Esophagus (tissue), 2 donors: Measurements from ENCODE around the gene MPL. TPM values are rescaled to one million over a fixed set of nuclear protein-coding genes. Genes with fewer than 3 reads are reported as not detected.

Source experiments
- H3K27ac ChIP-seq, 2 donors: one replicate each; pipeline ENCODE4 v1.5.1; 2013; ENCODE audit warnings: low read depth in 2 of 2, mild to moderate bottlenecking in 2 of 2, inconsistent platforms in 1 of 2, low read length in 1 of 2, moderate library complexity in 1 of 2
- H3K27me3 ChIP-seq, 2 donors: one replicate each; pipeline ENCODE4 v1.6.1; 2013; ENCODE audit warnings: low read length in 2 of 2, control low read depth in 1 of 2, mild to moderate bottlenecking in 1 of 2; ENCODE audit not compliant: insufficient read depth in 2 of 2, control insufficient read depth in 1 of 2
- H3K36me3 ChIP-seq, 2 donors: one replicate each; pipeline ENCODE4 v1.6.1; 2013; ENCODE audit warnings: low read length in 1 of 2; ENCODE audit not compliant: control insufficient read depth in 2 of 2, insufficient read depth in 2 of 2
- H3K4me1 ChIP-seq, 2 donors: one replicate each; pipeline ENCODE4 v1.6.1; 2013; ENCODE audit warnings: low read length in 1 of 2; ENCODE audit not compliant: control insufficient read depth in 2 of 2, insufficient read depth in 2 of 2
- H3K4me3 ChIP-seq, 2 donors: one replicate each; pipeline ENCODE4 v1.5.1; 2013; ENCODE audit warnings: low read length in 2 of 2, mild to moderate bottlenecking in 2 of 2, low read depth in 1 of 2, moderate library complexity in 1 of 2
- H3K9me3 ChIP-seq, 2 donors: one replicate each; pipeline ENCODE4 v1.6.1; 2013; ENCODE audit warnings: mild to moderate bottlenecking in 2 of 2, low read depth in 1 of 2, low read length in 1 of 2, moderate library complexity in 1 of 2; ENCODE audit not compliant: control insufficient read depth in 2 of 2, insufficient read depth in 1 of 2
- WGBS, 2 donors: extraction: QIAGEN DNeasy Blood & Tissue Kit; methylation state at CpG; one replicate each; pipeline ENCODE4 v1.1.7; 2013; 5-methylcytosine and 5-hydroxymethylcytosine counted together
- polyA plus RNA-seq, 2 donors: library from polyadenylated mRNA; stranded (reverse); fragments of 200-250 nt; gene quantifications; one replicate each; pipeline ENCODE4 v1.2.3, GENCODE V29; 2013
- donor health status: healthy with polysubstance abuse.
- donor health status: Bipolar disorder and iron deficiency.

Gene MPL
- polyA plus RNA-seq, 2 donors, result 0.06 TPM; not detected in 1

DNA sequence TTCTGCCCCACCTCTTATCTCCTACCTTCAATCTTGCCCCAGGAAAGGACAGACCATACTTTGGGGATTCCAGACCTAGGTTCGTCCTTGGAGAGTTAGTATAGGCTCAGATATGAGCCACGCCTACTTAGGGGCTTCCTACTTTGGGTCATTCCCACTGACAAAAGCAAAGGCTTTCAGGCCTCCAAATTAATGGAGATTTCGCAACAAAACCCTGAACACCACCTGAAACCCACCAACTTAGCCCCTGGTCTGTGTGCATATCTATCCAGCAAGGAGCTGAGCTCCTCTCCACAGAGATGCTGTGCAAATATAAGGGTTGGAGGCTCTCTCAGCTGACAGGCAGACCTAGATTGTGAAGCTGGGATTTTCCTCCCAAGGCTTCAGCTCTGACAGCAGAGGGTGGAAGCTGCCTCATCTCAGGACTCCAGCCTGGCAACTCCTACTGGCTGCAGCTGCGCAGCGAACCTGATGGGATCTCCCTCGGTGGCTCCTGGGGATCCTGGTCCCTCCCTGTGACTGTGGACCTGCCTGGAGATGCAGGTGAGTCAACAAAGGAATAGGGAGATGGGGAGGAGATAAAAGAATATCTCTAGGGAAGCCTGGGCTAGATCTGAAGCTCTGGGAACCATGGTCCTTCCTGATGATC is 2.1 kb downstream of the MPL start:
- Histone ChIP-seq H3K36me3 (no peaks in the 10 kb centered on the region), H3K27ac (no peak overlapping the region)
- WGBS, 2 donors, result 86 to 89% methylated on average over 6 of the region's 6 CpGs

DNA sequence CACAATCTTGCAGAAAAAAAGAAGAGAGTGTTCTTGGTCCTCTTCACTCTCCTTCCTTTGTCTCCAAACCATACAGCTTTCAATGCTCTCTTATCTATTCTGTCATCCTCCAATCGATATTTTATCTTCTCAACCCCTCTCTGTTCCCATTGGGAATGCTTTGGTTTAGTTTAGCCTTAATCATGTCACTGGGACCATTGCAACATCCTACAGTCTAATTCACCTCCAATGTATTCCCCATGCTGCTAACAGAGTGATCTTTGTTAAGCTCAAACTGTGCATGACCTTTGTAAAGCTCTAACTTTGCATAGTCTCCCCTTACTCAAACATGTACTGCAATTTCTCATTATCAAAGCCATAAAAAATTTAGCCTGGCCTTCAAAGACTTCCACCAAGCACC is 2.9 kb downstream of the MPL start:
- 57 to 73% methylated on average over 1 of the region's 1 CpG for WGBS, 2 donors
- Histone ChIP-seq H3K27me3 (no peaks in the 10 kb centered on the region), H3K9me3 (no peaks in the 10 kb centered on the region), H3K27ac (no peak overlapping the region), H3K36me3 (no peaks in the 10 kb centered on the region), H3K4me1 (no peaks in the 10 kb centered on the region), H3K4me3 (no peak overlapping the region)

More for the DNA sequence above, 2.1 kb downstream of the MPL start:
- Histone ChIP-seq H3K9me3 (no peaks in the 10 kb centered on the region), H3K27me3 (no peaks in the 10 kb centered on the region), H3K4me1 (no peaks in the 10 kb centered on the region), H3K4me3 (no peak overlapping the region)

GRCh38 chr1:43344267-43344850 is 6.7 kb downstream of the MPL start:
- Histone ChIP-seq H3K27ac (no peak overlapping the region), H3K4me3 (no peak overlapping the region), H3K4me1 (peaks cover 0 to 3% of the 10 kb centered on the region in 2 donors), H3K9me3 (no peaks in the 10 kb centered on the region), H3K36me3 (no peaks in the 10 kb centered on the region), H3K27me3 (no peaks in the 10 kb centered on the region)
- WGBS, 2 donors, result 67 to 73% methylated on average over 4 of the region's 4 CpGs

DNA sequence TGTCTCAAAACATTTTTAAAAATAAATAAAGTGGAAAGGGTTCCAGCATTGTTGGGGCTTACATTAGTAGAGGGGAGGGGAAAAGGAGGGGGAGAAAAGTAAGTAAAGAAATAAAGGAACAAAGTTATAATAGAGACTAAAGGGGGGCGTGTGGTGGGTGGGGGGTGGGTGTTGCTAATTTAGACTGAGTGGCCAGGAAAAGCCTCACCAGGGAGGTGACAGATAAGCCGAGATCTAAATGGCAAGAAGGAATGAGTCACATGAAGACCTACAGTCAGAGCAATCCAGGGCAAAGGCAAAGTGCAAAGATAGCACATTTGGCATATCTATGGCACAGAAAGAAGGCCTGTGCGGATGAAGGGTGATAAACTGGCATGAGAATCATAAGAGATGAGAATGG is 7.5 kb downstream of the MPL start:
- Histone ChIP-seq H3K27ac (no peak overlapping the region), H3K4me1 (peaks cover 0 to 5% of the 10 kb centered on the region in 2 donors), H3K27me3 (no peaks in the 10 kb centered on the region), H3K9me3 (no peaks in the 10 kb centered on the region), H3K36me3 (no peaks in the 10 kb centered on the region), H3K4me3 (no peak overlapping the region)
- 45 to 66% methylated on average over 3 of the region's 3 CpGs for WGBS, 2 donors

DNA sequence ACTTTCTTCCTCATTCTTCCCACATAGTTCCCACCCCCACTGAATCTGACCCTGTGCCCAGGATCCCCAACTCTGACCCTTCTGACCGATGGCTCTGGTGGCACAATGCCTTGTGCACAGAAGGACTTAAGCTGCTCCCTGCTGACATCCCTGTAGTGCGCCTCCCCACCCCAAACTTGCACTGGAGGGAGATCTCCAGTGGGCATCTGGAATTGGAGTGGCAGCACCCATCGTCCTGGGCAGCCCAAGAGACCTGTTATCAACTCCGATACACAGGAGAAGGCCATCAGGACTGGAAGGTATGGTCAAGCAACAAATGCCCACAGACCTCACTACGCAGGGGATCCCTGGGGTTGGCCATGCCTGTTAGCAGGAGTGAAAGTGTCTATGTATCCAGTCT is 9.0 kb downstream of the MPL start:
- Histone ChIP-seq H3K27me3 (no peaks in the 10 kb centered on the region), H3K27ac (peak overlapping the region in 1 of 2 donors; percentile 9), H3K36me3 (no peaks in the 10 kb centered on the region), H3K4me3 (no peak overlapping the region), H3K9me3 (no peaks in the 10 kb centered on the region), H3K4me1 (peaks cover 0 to 5% of the 10 kb centered on the region in 2 donors)
- 94 to 95% methylated on average over 5 of the region's 5 CpGs for WGBS, 2 donors

DNA sequence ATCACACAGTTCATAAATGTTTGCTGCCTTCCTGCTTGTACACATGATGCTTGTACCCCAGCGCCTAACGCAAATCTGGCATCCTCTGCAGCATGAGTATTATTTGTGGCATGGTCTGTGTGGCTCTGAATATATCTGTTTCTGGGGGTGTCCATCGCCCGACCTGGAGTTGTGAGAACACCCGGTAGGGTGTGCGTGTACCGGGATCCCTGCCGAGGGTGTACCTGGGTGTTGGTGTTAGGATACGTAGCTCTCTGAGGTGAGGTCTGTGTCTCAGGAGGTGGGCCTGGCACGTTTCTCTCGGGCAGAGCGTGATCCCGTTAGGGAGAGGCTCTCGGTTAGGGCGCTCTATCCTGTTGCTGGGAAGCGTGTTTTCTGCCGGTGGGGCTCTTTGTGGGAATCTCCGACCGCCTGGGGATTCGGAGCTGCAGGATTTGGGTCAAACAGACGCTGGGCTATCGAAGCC is 10.8 kb downstream of the MPL start:
- no peaks in the 10 kb centered on the region for H3K27me3 ChIP-seq
- WGBS, 2 donors, result 21 to 24% methylated on average over 22 of the region's 22 CpGs
- H3K27ac ChIP-seq, result peak overlapping the region; percentile 98
- peaks cover 0 to 5% of the 10 kb centered on the region in 2 donors for H3K4me1 ChIP-seq
- peak overlapping the region; percentile 44 to 62 for H3K4me3 ChIP-seq
- no peaks in the 10 kb centered on the region for H3K36me3 ChIP-seq
- H3K9me3 ChIP-seq, result no peaks in the 10 kb centered on the region

GRCh38 chr1:43348809-43349593 is 11.4 kb downstream of the MPL start:
- 14 to 15% methylated on average over 62 to 72 of the region's 72 CpGs for WGBS, 2 donors
- peak overlapping the region; percentile 98 for H3K27ac ChIP-seq
- no peaks in the 10 kb centered on the region for H3K9me3 ChIP-seq
- no peaks in the 10 kb centered on the region for H3K27me3 ChIP-seq
- H3K4me1 ChIP-seq, result peaks cover 0 to 5% of the 10 kb centered on the region in 2 donors
- peak overlapping the region; percentile 44 to 62 for H3K4me3 ChIP-seq
- no peaks in the 10 kb centered on the region for H3K36me3 ChIP-seq

DNA sequence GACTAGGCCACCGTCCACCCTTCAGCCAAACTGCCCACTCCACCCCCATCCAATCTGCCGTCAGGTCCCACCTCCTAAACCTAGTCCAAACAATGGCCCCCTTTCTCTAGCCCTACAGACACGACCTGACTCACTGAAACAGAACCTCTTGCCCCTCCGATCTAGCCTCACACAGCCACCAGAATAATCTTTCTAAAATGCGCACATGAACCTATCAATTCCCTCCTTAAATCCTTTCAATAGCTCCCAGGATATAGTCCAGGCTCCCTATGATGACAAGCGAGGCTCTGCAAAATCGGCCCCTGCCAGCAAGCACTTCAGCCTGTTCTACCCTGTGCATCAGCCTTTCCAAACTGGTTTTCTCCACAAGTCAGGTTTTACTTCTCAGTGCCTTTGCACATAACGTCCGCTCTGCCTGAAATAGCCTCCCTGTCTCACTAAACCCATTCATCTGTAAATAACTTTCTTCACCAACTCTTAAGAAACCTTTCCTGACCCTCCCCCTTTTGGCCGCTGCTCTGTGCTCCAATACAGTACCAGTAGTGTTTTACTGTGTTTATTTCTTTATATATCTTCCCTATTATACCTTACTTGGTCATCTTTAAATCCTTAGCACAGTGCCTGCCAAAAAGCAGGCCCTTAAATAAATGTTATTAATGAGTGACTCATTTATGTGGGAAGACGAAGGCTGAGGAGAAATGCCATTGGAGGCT is 12.1 kb downstream of the MPL start:
- WGBS, 2 donors, result 39 to 43% methylated on average over 11 of the region's 11 CpGs
- H3K9me3 ChIP-seq, result no peaks in the 10 kb centered on the region
- peaks cover 0 to 5% of the 10 kb centered on the region in 2 donors for H3K4me1 ChIP-seq
- H3K4me3 ChIP-seq, result peak overlapping the region; percentile 44 to 62
- H3K36me3 ChIP-seq, result no peaks in the 10 kb centered on the region
- H3K27ac ChIP-seq, result peak overlapping the region; percentile 98
- no peaks in the 10 kb centered on the region for H3K27me3 ChIP-seq

DNA sequence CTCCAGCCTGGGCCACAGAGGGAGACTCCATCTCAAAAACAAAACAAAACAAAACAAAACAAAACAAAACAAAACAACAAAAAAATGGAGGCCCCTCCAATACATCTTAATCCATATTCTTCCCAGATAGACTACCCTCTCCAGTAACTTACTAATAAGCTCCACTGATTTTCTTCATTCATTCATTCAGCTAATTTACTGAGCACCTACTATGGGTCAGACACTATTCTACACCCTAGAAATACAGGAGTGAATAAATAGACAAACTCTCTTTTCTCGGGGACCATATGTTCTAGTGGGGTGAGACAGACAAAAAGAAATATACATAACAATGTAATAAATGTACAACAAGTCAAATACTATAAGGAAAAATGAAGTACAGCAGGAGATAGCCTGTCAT is 13.4 kb downstream of the MPL start:
- Histone ChIP-seq H3K4me1 (peaks cover 0 to 5% of the 10 kb centered on the region in 2 donors), H3K9me3 (no peaks in the 10 kb centered on the region), H3K4me3 (no peak overlapping the region), H3K27ac (no peak overlapping the region), H3K36me3 (no peaks in the 10 kb centered on the region), H3K27me3 (no peaks in the 10 kb centered on the region)
- WGBS, 2 donors, result 86 to 88% methylated on average over 1 of the region's 1 CpG
